GM19452 (cell line): ENCODE results near the gene TACC2.

Experiments
- ATAC-seq: cut with Tn5 transposase; IDR thresholded peaks from one replicate; pipeline ENCODE4 v1.9.1; 2021; ENCODE audit not compliant: unreplicated experiment

The TACC2 gene

DNA sequence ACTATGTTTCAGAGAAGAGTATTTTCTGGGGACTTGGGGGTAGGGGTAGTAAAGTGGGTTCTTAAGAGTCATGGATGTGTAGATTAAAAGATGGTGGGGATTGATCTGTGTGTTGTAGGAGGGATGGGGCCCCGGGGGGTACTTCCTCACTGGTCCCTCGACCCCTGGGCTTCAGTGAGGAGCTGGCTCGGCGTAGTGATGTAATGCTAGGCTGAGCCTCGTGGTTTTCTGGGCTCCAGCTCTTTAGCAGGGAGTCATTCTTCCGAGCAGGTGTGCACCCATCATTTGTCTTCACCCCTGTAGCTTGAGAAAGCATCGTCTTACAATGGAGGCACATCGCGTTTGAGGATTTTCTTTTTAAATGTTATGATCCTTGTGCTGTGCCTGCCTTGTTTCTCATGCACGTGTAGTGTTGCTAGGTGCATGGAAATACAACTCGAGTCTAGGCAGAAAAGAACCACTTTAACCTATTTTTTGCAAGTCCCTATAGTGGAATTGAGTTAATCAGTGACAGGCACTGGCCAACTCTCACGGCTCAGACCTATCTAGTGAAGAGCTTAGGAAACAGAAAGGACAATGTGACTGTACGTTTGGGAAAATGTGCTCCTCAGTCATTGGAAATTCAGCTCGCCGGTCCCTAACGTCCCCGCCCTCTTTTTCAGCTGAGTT is 176.0 kb downstream of the TACC2 start:
- ATAC-seq: no peak

GRCh38 chr10:122165484-122166276 is 176.7 kb downstream of the TACC2 start:
- no peak for ATAC-seq

DNA sequence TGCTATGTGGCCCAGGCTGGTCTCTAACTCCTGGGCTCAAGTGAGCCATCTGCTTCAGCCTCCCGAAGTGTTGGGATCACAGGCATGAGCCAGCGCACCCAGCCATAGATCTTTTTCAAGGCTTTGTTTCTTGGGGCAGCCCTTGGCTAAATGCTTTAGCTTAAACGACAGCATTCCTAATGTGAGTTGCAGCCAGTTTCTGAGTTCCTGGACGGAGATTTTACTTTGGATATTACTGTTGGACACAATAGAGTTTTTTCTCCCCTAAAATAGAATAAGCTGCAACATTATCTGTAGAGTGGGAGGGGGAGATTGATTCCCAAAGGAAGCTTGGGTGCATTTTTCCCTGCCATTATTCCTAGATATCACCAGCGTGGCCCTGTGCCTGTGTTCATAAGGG is 179.1 kb downstream of the TACC2 start:
- no peak for ATAC-seq

DNA sequence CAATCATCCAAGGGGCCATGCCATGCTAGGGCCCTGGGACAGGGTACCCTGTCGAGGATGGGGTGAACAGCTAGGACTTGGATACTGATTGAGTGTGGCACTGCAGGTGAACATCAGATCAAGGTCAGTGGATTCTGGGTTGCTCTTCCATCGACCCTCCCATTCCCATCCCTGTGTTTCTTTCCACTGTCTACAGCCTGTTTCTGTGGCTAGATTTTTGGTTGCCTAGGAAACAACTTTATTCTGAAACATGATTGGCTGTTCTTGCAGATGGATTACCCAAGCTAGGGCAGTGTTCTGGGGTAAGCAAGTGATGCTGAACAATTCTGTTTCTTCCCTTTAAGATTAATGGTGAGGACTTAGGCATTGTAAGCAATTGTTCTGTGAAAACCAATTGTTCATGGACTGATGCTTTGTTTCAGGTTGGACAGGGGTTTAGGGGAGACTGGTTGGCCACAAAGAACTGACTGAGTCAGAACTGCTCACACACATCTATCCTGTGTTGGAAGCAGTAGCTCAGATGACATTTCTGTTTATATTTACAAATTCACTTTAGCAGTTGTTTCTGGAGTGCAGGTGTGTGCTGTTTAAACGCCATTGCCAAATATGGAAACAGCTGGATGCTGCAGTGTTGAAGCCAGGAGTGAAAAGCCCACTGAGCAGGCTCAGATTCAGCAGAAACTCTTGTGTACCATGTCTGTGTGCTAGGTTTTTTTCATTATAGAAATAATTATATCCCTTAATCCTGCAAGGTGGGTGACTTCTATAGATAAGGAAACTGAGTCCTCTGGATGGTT is 179.8 kb downstream of the TACC2 start:
- ATAC-seq: no peak

- no peak for ATAC-seq
These were observed 181.8 kb downstream of the TACC2 start for GRCh38 chr10:122170802-122171201.

- no peak for ATAC-seq
These were observed 182.5 kb downstream of the TACC2 start for GRCh38 chr10:122171302-122172075.

DNA sequence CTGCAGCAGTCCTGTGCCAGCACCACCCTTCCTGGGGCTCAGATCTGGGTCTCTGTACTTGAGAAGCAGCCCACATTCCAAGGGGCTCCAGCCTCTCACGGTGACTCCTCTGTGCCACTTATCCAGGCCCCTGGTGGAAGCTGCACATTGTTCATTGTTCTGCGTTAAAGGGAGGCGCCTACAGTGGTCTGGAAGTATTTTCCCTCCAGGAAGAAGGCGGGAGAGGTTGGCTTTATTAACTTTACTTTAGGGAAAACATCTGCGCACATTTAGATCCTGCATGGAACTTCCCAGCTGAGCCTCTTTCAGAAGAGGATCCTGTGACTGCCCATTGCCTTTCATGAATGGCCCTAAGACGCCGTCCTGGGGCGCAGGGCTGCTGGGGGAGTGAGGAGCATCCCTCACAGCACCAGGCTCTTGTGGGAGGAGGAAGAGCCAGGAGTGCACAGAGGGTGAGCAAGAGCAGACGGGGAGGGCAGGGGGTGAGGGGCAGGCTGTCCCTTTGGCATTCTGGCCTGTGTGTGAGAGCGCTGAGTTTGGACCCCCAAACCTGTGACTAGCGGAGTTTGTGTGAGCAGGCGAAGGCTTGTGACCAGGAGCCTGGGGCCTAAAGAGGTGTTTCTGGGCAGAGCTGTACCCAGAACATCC is 183.5 kb downstream of the TACC2 start:
- no peak for ATAC-seq

- ATAC-seq: no peak
These were observed 184.4 kb downstream of the TACC2 start for GRCh38 chr10:122173337-122173736.

- ATAC-seq: no peak
These were observed 184.9 kb downstream of the TACC2 start for GRCh38 chr10:122173766-122174435.

GRCh38 chr10:122176232-122177213 is 187.6 kb downstream of the TACC2 start:
- ATAC-seq: no peak

GRCh38 chr10:122178655-122179054 is 189.7 kb downstream of the TACC2 start:
- no peak for ATAC-seq

DNA sequence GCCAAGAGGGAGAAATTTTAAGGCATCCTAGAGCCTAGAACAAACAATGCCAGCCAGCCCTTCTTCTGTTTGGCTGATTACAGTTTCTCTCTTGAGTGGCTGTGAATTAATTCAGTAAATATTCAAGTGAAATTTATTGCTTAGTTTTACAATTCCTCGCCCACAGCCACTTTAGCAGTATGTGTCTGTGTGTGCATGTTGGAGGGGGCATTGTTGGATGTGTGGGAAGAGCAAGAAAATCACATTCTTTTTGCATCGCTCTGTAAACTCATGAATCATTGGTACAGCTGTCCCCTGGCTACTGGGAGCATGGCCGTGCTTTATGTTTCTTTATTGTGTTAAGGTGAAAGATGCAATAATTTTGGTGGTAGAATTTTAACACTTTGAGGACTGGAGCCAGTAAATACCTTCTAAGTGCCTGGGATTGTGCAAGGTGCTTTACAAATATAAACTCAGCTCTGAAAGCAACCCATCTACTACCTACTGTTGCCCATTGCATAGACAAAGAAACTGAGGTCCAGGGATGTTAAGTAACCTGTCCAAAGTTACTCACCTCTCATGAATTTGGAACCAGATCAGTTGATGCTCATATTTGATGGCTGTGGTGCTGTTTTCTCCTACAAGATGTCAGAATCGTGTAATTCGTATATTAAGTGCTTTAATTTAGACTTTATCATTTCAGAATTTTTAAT is 192.2 kb downstream of the TACC2 start:
- no peak for ATAC-seq

DNA sequence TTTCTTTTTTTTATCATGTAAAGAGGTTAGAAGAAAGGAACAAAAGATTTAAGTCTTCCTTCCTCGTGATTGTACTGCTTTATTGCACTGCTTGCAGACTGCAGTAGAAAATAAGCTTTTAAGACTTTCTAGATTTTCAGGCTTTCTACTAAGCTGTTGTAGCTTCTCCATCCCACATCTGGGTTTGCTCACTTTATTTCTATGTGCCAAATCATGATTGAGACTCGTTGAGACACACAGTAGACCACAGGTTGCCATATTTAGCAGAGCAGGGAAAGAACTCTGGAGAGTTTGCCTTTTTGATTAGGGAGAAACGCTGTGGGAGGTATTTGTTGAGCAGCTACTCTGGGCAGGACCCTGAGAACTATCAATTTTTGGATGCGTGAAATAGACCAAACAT is 192.9 kb downstream of the TACC2 start:
- no peak for ATAC-seq

- no peak for ATAC-seq
These were observed 193.3 kb downstream of the TACC2 start for GRCh38 chr10:122182308-122182707.

DNA sequence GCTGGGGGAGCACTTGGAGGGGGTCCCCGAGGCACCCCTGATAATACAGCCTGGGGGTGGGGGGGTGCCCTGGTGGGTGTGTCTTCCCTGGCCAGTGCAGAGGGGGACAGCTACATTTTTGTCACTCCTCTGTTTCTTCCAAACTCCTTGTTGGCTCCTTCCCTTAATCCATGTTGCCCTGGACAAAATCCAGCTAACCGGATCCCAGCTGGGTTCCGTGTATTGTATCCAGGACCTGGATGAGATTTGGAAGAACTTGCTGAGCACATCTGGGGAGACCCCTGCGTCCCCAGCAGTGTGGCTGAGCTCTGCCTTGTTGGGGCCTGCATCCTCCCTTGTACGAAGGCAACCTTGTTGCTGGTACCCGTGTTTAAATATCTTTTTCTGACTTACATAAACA is 195.3 kb downstream of the TACC2 start:
- ATAC-seq: no peak

- no peak for ATAC-seq
These were observed 196.7 kb downstream of the TACC2 start for GRCh38 chr10:122185643-122186042.

DNA sequence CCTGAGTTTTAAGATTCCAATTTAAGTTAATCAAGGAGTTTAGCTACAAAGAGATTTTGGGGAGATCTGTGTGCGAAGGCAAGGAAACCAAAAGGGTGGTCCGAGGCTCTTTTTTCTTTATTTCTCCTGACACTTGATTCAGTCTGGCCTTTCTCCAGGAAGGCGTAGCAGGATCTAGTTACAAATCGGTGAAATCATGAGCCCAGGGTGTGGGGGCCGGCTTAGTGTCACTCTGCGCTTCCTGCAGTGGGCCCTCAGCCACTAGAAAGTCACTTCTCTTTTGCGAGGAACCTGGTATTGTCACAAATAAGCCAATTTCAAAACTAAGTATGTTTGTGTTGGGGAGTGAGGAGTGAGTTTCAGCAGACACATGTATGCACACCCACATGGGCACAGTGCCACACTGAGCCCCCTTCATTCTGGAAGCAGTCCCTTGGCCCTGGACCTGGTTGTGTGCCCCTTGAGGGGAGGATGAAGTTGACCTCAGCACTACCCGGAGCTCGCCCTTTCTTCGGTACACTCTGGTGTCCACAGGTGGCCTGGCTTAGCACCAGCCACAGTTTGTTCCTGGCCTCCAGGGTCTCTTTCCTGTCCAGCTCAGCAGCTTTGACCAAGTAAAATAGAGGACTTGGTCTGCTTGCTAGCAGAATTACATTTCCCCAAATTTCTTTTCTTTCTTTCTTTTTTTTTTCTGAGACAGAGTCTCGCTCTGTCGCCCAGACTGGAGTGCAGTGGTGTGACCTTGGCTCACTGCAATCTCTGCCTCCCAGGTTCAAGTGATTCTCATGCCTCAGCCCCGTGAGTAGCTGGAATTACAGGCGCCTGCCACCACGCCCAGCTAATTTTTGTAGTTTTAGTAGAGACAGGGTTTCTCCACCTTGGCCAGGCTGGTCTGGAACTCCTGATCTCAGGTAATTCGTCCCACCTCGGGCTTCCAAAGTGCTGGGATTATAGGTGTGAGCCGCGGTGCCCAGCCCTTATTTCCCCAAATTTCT is 198.2 kb downstream of the TACC2 start:
- ATAC-seq: no peak
